Measurements from ENCODE around the gene GRAMD2B. TPM values are rescaled to one million over a fixed set of nuclear protein-coding genes. Genes with fewer than 3 reads are reported as not detected.

Gene GRAMD2B
- total RNA-seq, 1 experiment from 2014 or later = 7.2 TPM

- POLR2A ChIA-PET = no interaction called here
- Histone ChIP-seq H3K36me3 (ENCODE audit: control insufficient read depth in 1 of 2, insufficient read depth in 2 of 2, low read length in 2 of 2) (no peaks in the 10 kb centered on the region), H3K4me2 (ENCODE audit: low read length) (no peak overlapping the region)
Observed at GRCh38 chr5:126461838-126462237, 38.6 kb downstream of the GRAMD2B start.

More at GRCh38 chr5:126461838-126462237, 38.6 kb downstream of the GRAMD2B start:
- no TSS peak for BruUV-seq (replicated peaks)
- Histone ChIP-seq H3K4me3 (replicated peaks in 1 of 2; ENCODE audit: low read depth in 1 of 2, low read length in 2 of 2) (no peak overlapping the region), H3K9me3 (ENCODE audit: control insufficient read depth in 1 of 2, insufficient read depth in 1 of 2, low read depth in 1 of 2, low read length in 2 of 2) (no peaks in the 10 kb centered on the region), H2AFZ (ENCODE audit: low read depth, low read length, poor library complexity, severe bottlenecking) (no peak overlapping the region), H3K9ac (ENCODE audit: low read length) (no peak overlapping the region), H3K79me2 (ENCODE audit: insufficient read depth, low read length) (no peaks in the 10 kb centered on the region), H3K27me3 (ENCODE audit: insufficient read depth, low read length) (no peaks in the 10 kb centered on the region), H3K4me1 (ENCODE audit: control insufficient read depth in 1 of 2, insufficient read depth in 2 of 2, low read length in 2 of 2) (no peaks in the 10 kb centered on the region), H3K9me2 (ENCODE audit: insufficient read depth) (no peaks in the 10 kb centered on the region), H3K27ac (ENCODE audit: low read depth, low read length) (no peak overlapping the region), H4K20me1 (ENCODE audit: insufficient read depth) (no peaks in the 10 kb centered on the region)
- intact Hi-C loops (cut with micrococcal nuclease) = no loop called here
- TF ChIP-seq POLR2A (IDR thresholded peaks at IDR 0.05; ENCODE audit: borderline replicate concordance, extremely low read depth, insufficient read depth, insufficient read length) (no peak), MAX (IDR thresholded peaks at IDR 0.05) (no peak), ZBTB33 (IDR thresholded peaks at IDR 0.05; ENCODE audit: extremely low read depth, insufficient replicate concordance, low read length) (no peak), RAD21 (IDR thresholded peaks at IDR 0.05; ENCODE audit: low read depth) (no peak)
- no peak for DNase-seq (ENCODE audit: low read depth, low spot score)
- RAD21 ChIA-PET (ENCODE audit: low non-redundant PET in 1 of 2, low total read pairs in 2 of 2, uncharacterized antibody in 2 of 2, unreplicated experiment in 2 of 2) = no interaction called here
- ATAC-seq = no peak
- CTCF ChIA-PET = no interaction called here
